Myometrial cell (primary cell): Measurements from ENCODE around the gene PIP5K1B. TPM values are rescaled to one million over a fixed set of nuclear protein-coding genes. Genes with fewer than 3 reads are reported as not detected.

Experiments
- total RNA-seq: library from RNA; depleted of rRNA; stranded (reverse); fragments of >200 nt; gene quantifications from 2 replicates; pipeline ENCODE4 v1.2.3, GENCODE V29; 2015

The PIP5K1B gene
- total RNA-seq, result not detected in 2 replicates

DNA sequence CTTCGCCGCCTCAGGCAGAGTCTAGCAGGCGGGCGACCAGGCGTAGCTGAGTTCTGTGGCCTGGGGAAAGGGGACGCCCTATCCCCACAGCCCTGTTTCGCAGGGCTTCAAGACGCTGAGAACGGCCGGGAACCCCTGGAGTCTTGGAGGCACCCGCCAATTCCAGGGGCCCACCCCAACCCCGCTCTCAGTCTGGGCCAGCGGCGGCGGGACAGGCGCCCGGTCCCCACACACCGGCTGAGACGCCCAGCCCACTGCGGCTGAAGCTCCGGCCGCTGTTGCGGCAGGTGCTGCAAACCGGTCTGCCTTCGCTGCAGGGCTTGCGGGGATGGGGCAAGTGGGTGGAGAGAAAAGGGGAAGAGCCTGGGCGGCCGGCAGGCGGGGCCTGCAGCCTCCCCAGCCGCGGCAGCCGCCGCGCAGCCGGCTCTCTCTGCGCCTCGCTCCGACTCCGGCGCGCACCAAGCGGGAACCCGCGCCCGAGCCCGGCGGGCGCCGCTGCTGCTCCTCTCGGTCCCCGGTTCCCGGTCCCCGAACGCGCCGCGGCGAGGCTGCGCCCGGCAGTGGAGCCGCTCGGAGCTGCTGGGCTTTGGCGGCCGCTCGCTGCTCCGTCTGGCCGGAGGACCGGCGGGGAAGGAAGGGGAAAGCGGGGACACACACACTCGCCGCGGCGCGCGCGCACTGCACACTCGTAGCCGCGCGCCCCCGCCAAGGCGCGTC is at the start of gene PIP5K1B:
TSS of gene PIP5K1B (plus strand) at position 427 of the 717 bp plus-strand sequence. CDS start 117,375 bp downstream, outside the sequence.

DNA sequence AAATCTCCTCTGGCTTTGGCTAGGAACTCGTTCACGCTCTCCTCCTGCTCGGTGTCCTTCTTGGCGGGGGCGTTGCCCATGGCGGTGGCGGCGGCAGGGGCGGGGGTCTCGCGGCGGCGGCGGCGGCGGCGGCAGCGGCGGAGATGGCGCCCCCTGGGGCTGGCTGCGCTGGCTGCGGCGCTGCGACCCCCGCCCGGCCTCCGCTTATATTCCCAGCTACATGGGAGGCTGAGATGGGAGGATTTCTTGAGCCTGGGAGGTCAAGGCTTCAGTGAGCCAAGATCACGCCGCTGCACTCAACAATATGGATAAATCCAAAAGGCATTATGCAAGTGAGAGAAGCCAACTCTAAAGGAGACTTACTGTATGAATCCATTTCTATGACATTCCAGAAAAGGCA is 309.0 kb downstream of the PIP5K1B start, which contains the start of gene PRKACG:
TSS of gene PRKACG (minus strand) at position 101 of the 400 bp plus-strand sequence. CDS start at position 80, 21 bp downstream.

DNA sequence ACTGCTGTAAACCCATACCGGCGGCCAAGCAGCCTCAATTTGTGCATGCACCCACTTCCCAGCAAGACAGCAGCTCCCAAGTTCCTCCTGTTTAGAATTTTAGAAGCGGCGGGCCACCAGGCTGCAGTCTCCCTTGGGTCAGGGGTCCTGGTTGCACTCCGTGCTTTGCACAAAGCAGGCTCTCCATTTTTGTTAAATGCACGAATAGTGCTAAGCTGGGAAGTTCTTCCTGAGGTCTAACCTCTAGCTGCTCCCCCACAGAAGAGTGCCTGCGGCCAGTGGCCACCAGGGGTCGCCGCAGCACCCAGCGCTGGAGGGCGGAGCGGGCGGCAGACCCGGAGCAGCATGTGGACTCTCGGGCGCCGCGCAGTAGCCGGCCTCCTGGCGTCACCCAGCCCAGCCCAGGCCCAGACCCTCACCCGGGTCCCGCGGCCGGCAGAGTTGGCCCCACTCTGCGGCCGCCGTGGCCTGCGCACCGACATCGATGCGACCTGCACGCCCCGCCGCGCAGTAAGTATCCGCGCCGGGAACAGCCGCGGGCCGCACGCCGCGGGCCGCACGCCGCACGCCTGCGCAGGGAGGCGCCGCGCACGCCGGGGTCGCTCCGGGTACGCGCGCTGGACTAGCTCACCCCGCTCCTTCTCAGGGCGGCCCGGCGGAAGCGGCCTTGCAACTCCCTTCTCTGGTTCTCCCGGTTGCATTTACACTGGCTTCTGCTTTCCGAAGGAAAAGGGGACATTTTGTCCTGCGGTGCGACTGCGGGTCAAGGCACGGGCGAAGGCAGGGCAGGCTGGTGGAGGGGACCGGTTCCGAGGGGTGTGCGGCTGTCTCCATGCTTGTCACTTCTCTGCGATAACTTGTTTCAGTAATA is 330.6 kb downstream of the PIP5K1B start, which contains the start of gene FXN:
TSS of gene FXN (plus strand) at position 315 of the 871 bp plus-strand sequence. CDS start at position 346, 31 bp downstream.

Other genes with a start within 250 kb of the PIP5K1B start
- not detected in 2 replicates for gene TMEM252, start 164.4 kb upstream of the PIP5K1B start, total RNA-seq